Cardiac fibroblast (primary cell): ENCODE results near the gene JDP2.
A peak's percentile ranks its signal among the peaks of the same experiment; 100 is the strongest.

Source experiments
- DNase-seq, 2 donors: peaks; one replicate each; pipeline versions ENCODE4 v3.0.0 to v3.0.0-alpha.2; 2010; ENCODE audit warnings: low read depth in 2 of 2
- H3K4me3 ChIP-seq, 2 donors: replicated peaks in 1 of 2; 1 replicate in 1 of 2; 2 replicates in 1 of 2; pipeline ENCODE4 v1.5.1; 2011; ENCODE audit warnings: low read depth in 2 of 2, low read length in 2 of 2, mild to moderate bottlenecking in 2 of 2, moderate library complexity in 1 of 2
- TF ChIP-seq, protein P1 (sequence below): IDR thresholded peaks from one replicate; pipeline ENCODE4 v1.5.1; 2011; ENCODE audit warnings: low read depth, mild to moderate bottlenecking, low read length, inconsistent platforms

The JDP2 gene

DNA sequence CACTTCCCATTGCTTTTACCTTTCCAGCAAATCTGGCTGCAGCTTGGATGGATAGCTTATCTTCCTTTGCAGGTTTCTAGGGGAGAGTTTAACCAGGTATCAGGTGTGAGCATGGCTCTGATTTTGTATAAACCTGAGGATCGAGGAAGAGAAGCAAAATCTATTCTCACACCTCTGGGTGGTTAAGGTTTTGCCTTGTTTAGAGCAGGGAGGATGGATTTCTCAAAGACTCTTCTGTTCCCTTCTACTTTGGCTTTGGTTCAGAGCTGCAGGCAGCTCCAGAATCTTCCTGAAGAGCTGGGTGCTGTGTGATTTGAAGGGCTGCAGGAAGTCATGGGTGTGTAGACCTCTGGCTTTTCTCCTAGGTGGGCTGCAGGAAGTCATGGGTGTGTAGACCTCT is 1.7 kb downstream of the JDP2 start:
- TF ChIP-seq, protein P1, sequence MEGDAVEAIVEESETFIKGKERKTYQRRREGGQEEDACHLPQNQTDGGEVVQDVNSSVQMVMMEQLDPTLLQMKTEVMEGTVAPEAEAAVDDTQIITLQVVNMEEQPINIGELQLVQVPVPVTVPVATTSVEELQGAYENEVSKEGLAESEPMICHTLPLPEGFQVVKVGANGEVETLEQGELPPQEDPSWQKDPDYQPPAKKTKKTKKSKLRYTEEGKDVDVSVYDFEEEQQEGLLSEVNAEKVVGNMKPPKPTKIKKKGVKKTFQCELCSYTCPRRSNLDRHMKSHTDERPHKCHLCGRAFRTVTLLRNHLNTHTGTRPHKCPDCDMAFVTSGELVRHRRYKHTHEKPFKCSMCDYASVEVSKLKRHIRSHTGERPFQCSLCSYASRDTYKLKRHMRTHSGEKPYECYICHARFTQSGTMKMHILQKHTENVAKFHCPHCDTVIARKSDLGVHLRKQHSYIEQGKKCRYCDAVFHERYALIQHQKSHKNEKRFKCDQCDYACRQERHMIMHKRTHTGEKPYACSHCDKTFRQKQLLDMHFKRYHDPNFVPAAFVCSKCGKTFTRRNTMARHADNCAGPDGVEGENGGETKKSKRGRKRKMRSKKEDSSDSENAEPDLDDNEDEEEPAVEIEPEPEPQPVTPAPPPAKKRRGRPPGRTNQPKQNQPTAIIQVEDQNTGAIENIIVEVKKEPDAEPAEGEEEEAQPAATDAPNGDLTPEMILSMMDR, result no peak
- H3K4me3 ChIP-seq, result peak overlapping the region in 1 of 2 donors; percentile 74
- DNase-seq, result no peak

DNA sequence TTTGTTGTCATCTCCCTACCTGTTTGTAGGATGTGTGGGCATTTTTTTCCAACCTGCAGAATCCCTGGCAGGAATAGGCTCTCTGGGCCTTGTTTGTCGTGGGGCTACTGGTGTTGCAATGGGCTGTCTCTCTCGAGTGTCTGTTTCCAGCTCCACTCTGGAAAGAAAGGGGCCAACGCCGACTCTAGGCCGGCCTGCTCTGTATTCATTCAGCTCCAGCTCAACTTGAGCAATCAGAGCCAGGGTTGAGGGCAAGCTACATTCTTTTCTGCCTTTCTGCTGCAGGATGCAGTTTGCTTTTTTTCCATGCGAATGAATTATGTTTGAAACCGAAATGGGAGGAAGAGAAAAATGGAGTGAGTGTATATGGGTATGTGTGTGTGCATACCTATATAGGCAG is 2.3 kb downstream of the JDP2 start:
- TF ChIP-seq, protein P1, result no peak
- H3K4me3 ChIP-seq, result peak overlapping the region; percentile 12 to 74
- DNase-seq, result peak; percentile 37 to 76

DNA sequence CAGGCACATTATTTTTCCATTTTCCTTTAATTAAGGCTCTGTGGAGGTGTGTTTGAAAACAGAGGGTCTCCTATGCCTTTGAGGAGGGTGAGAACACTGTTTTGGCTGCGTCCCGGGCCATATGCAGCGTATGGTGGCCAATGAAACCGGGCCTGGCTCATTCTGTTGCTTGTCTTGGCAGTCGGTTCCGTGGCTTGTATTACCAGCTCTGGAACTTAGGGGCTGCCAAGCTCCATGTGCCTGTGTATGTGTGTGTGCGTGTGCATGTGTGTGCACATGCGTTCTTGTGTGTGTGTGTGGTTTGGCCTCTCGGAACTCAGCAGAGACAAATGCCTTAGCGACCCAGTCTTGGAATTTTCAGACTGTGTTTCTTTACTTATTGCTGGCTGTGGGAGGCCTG is 2.7 kb downstream of the JDP2 start:
- peak in 1 of 2 donors; percentile 75 for DNase-seq
- peak overlapping the region in 1 of 2 donors; percentile 12 for H3K4me3 ChIP-seq
- TF ChIP-seq, protein P1, result no peak

DNA sequence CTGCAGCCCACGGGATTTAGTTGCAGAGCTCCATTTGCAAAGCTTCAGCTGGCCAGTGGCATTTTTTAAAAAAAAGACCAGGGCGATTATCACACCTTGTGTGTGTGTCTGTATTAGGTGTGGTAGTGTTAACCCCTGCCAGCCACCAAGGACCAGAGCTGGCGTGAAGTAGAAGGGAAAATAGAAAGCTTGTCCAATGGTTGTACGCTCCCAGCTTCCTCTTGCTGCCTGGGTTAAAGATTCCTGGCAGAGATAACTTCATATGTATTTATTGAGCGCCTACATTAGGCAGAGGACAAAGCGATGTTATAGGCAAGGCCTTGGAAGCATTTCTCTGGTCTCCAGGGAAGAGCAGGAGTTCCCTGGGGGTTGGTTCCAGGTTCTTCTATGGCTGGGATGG is 3.2 kb downstream of the JDP2 start:
- DNase-seq, result no peak
- no peak overlapping the region for H3K4me3 ChIP-seq
- TF ChIP-seq, protein P1, result no peak

DNA sequence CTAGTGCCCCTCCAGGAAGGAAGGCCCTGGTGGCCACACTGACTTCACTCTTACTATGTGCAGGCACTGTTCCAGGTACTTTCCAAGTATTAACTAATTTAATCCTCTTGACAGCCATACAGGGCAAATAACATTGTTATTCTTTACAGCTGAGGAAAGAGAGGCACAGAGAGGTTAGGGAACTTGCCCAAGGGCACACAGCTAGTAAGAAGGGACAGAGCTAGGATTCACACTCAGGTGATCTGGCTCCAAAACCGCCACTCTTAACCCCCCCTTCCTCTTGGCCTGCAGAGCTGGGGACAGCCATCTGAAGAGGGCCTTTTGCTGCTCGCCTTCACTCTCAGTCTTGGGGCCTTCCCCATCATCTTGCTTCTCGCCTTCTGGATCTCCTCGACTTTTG is 4.0 kb downstream of the JDP2 start:
- TF ChIP-seq, protein P1, result no peak
- no peak for DNase-seq
- no peak overlapping the region for H3K4me3 ChIP-seq

DNA sequence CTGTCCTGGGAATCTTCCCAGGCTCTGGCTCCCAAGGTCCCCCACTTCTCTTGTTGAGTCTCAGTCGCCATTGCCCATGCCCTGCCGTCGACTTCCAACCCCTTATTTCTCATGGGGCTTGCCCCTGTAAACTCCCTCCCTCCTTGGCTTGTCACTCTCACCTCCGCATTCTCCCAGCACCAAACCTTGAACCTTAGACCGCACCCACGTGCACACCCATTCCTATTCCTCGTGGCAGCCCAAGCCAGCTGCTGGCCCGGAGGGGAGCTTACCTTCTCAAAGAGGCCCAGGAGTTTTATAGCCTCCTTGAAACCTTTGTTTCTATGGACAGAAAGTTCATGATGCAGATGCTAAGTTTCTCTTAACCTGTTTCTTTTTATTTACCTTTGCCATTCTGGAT is 4.6 kb downstream of the JDP2 start:
- DNase-seq, result no peak
- TF ChIP-seq, protein P1, result no peak

DNA sequence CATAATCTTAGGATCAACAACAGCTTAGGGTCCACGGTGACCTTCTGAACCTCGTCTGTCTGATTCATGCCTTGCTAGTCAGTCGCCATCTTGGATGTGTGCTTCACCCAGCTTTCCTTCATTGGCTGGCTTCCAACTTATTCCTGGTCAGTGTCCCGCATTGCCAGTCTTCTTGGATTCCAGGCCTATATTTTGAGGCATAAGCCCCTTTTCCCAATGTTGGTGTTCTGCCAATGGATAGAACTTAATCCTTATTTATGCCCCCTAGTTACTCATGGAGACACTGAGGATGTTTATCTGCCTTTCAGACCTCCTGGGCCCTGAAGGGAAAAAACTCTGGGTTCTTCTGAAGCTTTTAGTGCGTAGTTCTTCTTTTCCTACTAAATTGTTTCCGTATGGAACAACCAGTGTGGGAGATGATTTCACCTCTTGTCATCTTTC is 5.8 kb downstream of the JDP2 start:
- TF ChIP-seq, protein P1, result no peak
- DNase-seq, result no peak
- H3K4me3 ChIP-seq, result no peak overlapping the region

More for the DNA sequence above, 4.6 kb downstream of the JDP2 start:
- H3K4me3 ChIP-seq, result no peak overlapping the region
